CD4-positive, alpha-beta T cell treated with Interleukin-15 for 4 hours (primary cell): ENCODE data around the gene MICOS13.

Source experiments
- DNase-seq: peaks from one replicate; pipeline ENCODE4 v3.0.0-alpha.2; 2020; ENCODE audit warnings: low spot score

MICOS13 gene

GRCh38 chr19:5667751-5668271 is 12.5 kb downstream of the MICOS13 start:
- no peak for DNase-seq

GRCh38 chr19:5666921-5667610 is 13.2 kb downstream of the MICOS13 start:
- DNase-seq = no peak

GRCh38 chr19:5665781-5666513 is 14.4 kb downstream of the MICOS13 start:
- DNase-seq = no peak

- no peak for DNase-seq
These were observed 15.8 kb downstream of the MICOS13 start for GRCh38 chr19:5664515-5664914.

- no peak for DNase-seq
These were observed 16.4 kb downstream of the MICOS13 start for GRCh38 chr19:5663904-5664303.

GRCh38 chr19:5661483-5661882 is 18.8 kb downstream of the MICOS13 start:
- no peak for DNase-seq

GRCh38 chr19:5655412-5655811 is 24.9 kb downstream of the MICOS13 start:
- DNase-seq = no peak

GRCh38 chr19:5654931-5655330 is 25.4 kb downstream of the MICOS13 start:
- DNase-seq = no peak

GRCh38 chr19:5652261-5652660 is 28.1 kb downstream of the MICOS13 start:
- DNase-seq = no peak

- no peak for DNase-seq
These were observed 29.0 kb downstream of the MICOS13 start for GRCh38 chr19:5651361-5651760.

GRCh38 chr19:5648464-5648863 is 31.9 kb downstream of the MICOS13 start:
- no peak for DNase-seq

- DNase-seq = no peak
These were observed 33.6 kb downstream of the MICOS13 start for GRCh38 chr19:5646703-5647102.

- no peak for DNase-seq
These were observed 34.9 kb downstream of the MICOS13 start for GRCh38 chr19:5645409-5645808.

GRCh38 chr19:5644037-5644436 is 36.3 kb downstream of the MICOS13 start:
- no peak for DNase-seq

- no peak for DNase-seq
These were observed 37.3 kb downstream of the MICOS13 start for GRCh38 chr19:5643060-5643459.

- DNase-seq = no peak
These were observed 38.1 kb downstream of the MICOS13 start for GRCh38 chr19:5642204-5642603.

GRCh38 chr19:5641171-5641570 is 39.1 kb downstream of the MICOS13 start:
- no peak for DNase-seq

GRCh38 chr19:5637971-5638370 is 42.3 kb downstream of the MICOS13 start:
- no peak for DNase-seq

- DNase-seq = no peak
These were observed 44.9 kb downstream of the MICOS13 start for GRCh38 chr19:5635427-5635826.

- no peak for DNase-seq
These were observed 47.7 kb downstream of the MICOS13 start for GRCh38 chr19:5632657-5633056.

- DNase-seq = no peak
These were observed 48.1 kb downstream of the MICOS13 start for GRCh38 chr19:5632241-5632612.

- no peak for DNase-seq
These were observed 48.6 kb downstream of the MICOS13 start for GRCh38 chr19:5631567-5632240.

- no peak for DNase-seq
These were observed 51.3 kb downstream of the MICOS13 start for GRCh38 chr19:5628919-5629481.
